Measurements from ENCODE around the gene PXDN. TPM values are rescaled to one million over a fixed set of nuclear protein-coding genes. Genes with fewer than 3 reads are reported as not detected.

Gene PXDN
- total and polyA plus RNA-seq, 9 of the 15 experiments (the other 6 are each of a cell fraction or from before 2014, with no cell fraction given): 0.49 TPM; not detected in 8

DNA sequence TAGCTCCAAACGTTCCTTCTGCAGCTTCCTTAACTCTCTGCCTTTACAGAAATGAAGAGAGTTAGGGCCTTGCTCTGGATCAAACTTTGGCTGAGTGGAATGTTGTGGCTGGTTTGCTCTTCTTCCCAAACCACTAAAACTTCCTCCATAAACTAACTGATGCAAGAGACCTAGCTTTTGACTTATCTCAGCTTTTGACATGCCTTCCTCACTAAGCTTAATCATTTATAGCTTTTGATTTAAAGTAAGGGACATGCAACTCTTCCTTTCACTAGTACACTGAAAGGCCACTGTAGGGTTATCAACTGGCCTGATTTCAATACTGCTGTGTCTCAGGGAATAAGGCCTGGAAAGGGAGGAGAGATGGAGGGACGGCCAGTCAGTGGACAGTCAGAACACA lies 8.3 kb downstream of the PXDN start:
- H3K27me3 ChIP-seq (ENCODE audit: control insufficient read depth in 2 of 2, insufficient read depth in 2 of 2, low read length in 2 of 2): peaks cover 0 to 19% of the 10 kb centered on the region in 2 experiments; a peak in 2 of 5 replicates

More for the DNA sequence above, 8.3 kb downstream of the PXDN start:
- BruUV-seq (replicated peaks): no TSS peak
- Histone ChIP-seq H3K4me2 (ENCODE audit: insufficient read depth, low read length) (no peak overlapping the region), H3K9me1 (ENCODE audit: control insufficient read depth, insufficient read depth, low read length) (no peaks in the 10 kb centered on the region), H3K27ac (ENCODE audit: extremely low read depth, low read depth, low read length) (no peak overlapping the region), H2AFZ (ENCODE audit: low read depth, low read length) (no peak overlapping the region), H3K4me3 (no peak overlapping the region), H4K20me1 (replicated peaks; ENCODE audit: control insufficient read depth, insufficient read depth, low read length) (no peaks in the 10 kb centered on the region), H3K36me3 (ENCODE audit: control insufficient read depth, insufficient read depth, low read length) (no peaks in the 10 kb centered on the region), H3K9me3 (replicated peaks; ENCODE audit: control insufficient read depth, insufficient read depth, low read depth, low read length) (no peaks in the 10 kb centered on the region), H3K9ac (ENCODE audit: insufficient read depth in 1 of 2, low read depth in 2 of 2, low read length in 2 of 2) (no peak overlapping the region), H3K79me2 (ENCODE audit: control insufficient read depth, insufficient read depth, low read length) (no peaks in the 10 kb centered on the region), H3K4me1 (replicated peaks in 1 of 2; ENCODE audit: control insufficient read depth in 2 of 2, insufficient read depth in 2 of 2, low read length in 2 of 2) (no peaks in the 10 kb centered on the region)
- intact Hi-C loops (cut with micrococcal nuclease): no loop called here
- CTCF ChIA-PET (ENCODE audit: low intra/inter-chr PET ratio): interaction anchor here (0.5 kb wide), 1 partner anchor 1211 kb away, joined by 3 read pairs; no protein-coding TSS in a partner anchor
- no peak for TF ChIP-seq ZNF511 (CRISPR knock-in tag; IDR thresholded peaks at IDR 0.05)
- TF ChIP-seq POLR2G (IDR thresholded peaks at IDR 0.05; ENCODE audit: low read depth, low read length): no peak
- no peak for TF ChIP-seq MAFG (tag; conservative IDR thresholded peaks at IDR 0.05)
- TF ChIP-seq, protein P1, sequence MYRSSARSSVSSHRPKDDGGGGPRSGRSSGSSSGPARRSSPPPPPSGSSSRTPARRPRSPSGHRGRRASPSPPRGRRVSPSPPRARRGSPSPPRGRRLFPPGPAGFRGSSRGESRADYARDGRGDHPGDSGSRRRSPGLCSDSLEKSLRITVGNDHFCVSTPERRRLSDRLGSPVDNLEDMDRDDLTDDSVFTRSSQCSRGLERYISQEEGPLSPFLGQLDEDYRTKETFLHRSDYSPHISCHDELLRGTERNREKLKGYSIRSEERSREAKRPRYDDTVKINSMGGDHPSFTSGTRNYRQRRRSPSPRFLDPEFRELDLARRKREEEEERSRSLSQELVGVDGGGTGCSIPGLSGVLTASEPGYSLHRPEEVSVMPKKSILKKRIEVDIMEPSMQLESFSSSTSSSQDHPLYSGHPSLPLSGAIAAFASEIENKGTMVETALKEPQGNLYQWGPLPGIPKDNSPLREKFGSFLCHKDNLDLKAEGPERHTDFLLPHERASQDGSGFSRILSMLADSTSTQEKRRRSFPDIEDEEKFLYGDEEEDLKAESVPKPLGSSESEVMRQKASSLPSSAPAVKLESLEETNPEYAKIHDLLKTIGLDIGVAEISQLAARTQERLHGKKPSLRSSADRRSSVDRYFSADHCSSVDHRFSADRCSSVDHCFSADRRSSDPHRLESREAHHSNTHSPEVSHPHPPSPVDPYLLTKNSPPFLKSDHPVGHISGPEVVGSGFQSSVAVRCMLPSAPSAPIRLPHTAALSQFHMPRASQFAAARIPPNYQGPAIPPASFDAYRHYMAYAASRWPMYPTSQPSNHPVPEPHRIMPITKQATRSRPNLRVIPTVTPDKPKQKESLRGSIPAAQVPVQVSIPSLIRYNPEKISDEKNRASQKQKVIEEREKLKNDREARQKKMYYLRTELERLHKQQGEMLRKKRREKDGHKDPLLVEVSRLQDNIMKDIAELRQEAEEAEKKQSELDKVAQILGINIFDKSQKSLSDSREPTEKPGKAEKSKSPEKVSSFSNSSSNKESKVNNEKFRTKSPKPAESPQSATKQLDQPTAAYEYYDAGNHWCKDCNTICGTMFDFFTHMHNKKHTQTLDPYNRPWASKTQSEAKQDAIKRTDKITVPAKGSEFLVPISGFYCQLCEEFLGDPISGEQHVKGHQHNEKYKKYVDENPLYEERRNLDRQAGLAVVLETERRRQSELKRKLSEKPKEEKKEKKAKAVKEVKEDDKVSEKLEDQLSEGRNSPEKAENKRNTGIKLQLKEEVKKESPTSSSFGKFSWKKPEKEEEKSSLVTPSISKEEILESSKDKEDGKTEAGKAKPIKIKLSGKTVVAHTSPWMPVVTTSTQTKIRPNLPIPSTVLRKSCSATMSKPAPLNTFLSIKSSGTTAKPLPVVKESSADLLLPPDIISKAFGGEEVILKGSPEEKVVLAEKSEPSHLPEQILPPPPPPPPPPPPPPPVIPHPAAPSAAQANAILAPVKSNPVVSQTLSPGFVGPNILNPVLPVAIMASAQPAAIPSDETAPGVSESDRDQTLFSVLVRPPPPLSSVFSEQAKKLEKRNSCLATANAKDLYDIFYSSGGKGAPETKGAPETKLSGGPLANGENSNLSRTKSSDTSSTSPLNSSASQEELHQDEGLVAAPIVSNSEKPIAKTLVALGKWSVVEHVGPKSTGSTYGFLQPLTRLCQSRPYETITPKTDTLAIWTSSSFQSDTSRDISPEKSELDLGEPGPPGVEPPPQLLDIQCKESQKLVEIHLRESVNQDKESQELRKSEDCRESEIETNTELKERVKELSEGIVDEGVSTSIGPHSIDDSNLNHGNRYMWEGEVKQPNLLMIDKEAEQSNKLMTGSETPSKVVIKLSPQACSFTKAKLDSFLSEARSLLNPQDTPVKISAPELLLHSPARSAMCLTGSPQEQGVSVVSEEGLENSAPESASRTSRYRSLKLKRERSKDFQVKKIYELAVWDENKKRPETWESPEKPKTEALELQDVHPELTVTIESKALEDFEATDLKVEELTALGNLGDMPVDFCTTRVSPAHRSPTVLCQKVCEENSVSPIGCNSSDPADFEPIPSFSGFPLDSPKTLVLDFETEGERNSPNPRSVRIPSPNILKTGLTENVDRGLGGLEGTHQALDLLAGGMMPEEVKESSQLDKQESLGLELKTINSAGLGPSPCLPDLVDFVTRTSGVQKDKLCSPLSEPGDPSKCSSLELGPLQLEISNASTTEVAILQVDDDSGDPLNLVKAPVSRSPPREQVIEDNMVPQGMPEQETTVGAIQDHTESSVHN (IDR thresholded peaks at IDR 0.05; ENCODE audit: borderline replicate concordance in 1 of 2, low read depth in 1 of 2): no peak
- no peak for TF ChIP-seq ZNF239 (CRISPR knock-in tag; IDR thresholded peaks at IDR 0.05)
- DNase-seq (ENCODE audit: extremely low read depth in 1 of 4, low spot score in 3 of 4) (no peak), FAIRE-seq (no peak), ATAC-seq (no peak)
- 0% methylated on average over 2 of the region's 2 CpGs for WGBS (ENCODE audit: insufficient coverage, low coverage, missing lambda C conversion rate)
- in situ Hi-C loops (cut with MboI): no loop called here
- POLR2A ChIA-PET: no interaction called here

Data from K562 (cell line).